T-helper 17 cell (primary cell): ENCODE results near the gene GGPS1. TPM values are rescaled to one million over a fixed set of nuclear protein-coding genes. Genes with fewer than 3 reads are reported as not detected.

Experiments
- ATAC-seq: fragments of 150-1000 bp; cut with Tn5 transposase; 2 replicates; pipeline ENCODE4 v1.10.0; 2021; ENCODE audit warnings: mild to moderate bottlenecking, moderate library complexity
- DNase-seq, 3 donors: peaks; one replicate each; pipeline versions ENCODE4 v3.0.0 to v3.0.0-alpha.2; 2020 to 2021
- H3K9me3 ChIP-seq: one replicate; pipeline ENCODE4 v1.7.0; 2013; ENCODE audit warnings: low read length, mild to moderate bottlenecking; ENCODE audit not compliant: control insufficient read depth, poor library complexity, severe bottlenecking
- H3K27ac Mint-ChIP-seq: one replicate; pipeline ENCODE4 v1.8.0; 2022; ENCODE audit warnings: mild to moderate bottlenecking, moderate library complexity, mixed read lengths
- H3K27me3 Mint-ChIP-seq: one replicate; pipeline ENCODE4 v1.8.0; 2022; ENCODE audit warnings: mixed read lengths
- H3K36me3 Mint-ChIP-seq: one replicate; pipeline ENCODE4 v1.8.0; 2022; ENCODE audit warnings: low read depth, mixed read lengths
- H3K4me1 Mint-ChIP-seq: one replicate; pipeline ENCODE4 v1.8.0; 2022; ENCODE audit warnings: mild to moderate bottlenecking, mixed read lengths
- H3K4me3 Mint-ChIP-seq: one replicate; pipeline ENCODE4 v1.8.0; 2022; ENCODE audit warnings: mild to moderate bottlenecking, moderate library complexity, mixed read lengths
- total RNA-seq, 4 donors: library from RNA in 2 of 4; stranded (reverse) in 2 of 4; gene quantifications; one replicate each; pipeline ENCODE4 v1.2.3 and lab custom pipeline; 2022 to 2026

GGPS1 gene
- total RNA-seq, 2 donors from 2014 or later = 28.0 to 28.2 TPM

DNA sequence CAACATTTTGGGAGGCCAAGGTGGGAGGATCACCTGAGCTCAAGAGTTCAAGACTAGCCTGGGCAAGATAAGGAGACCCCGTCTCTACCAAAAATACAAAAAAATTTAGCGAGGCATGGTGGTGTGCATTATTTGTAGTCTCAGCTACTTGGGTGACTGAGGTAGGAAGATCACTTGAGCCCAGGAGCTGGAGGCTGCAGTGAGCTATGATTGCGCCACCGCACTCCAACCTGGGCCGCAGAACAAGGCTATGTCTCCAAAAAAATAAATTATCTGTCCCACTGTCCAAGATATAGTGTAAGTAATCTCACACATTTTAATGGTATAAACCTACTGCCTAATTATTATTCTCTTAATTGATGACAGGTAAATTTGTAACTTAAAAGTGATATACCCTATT, 13.2 kb upstream of the GGPS1 start:
- ATAC-seq (no peak), DNase-seq (no peak)
- peaks cover 5% of the 10 kb centered on the region for H3K36me3 Mint-ChIP-seq
- H3K27ac Mint-ChIP-seq = peak overlapping the region; percentile 8
- no peaks in the 10 kb centered on the region for H3K27me3 Mint-ChIP-seq
- H3K9me3 ChIP-seq = no peaks in the 10 kb centered on the region
- peaks cover 57% of the 10 kb centered on the region for H3K4me1 Mint-ChIP-seq
- no peak overlapping the region for H3K4me3 Mint-ChIP-seq

- no peaks in the 10 kb centered on the region for H3K9me3 ChIP-seq
- H3K27ac Mint-ChIP-seq = no peak overlapping the region
- ATAC-seq (no peak), DNase-seq (no peak)
- peaks cover 10% of the 10 kb centered on the region for H3K36me3 Mint-ChIP-seq
- peaks cover 59% of the 10 kb centered on the region for H3K4me1 Mint-ChIP-seq
- H3K4me3 Mint-ChIP-seq = no peak overlapping the region
- no peaks in the 10 kb centered on the region for H3K27me3 Mint-ChIP-seq
These were observed 12.6 kb upstream of the GGPS1 start for GRCh38 chr1:235315735-235316134.

GRCh38 chr1:235317168-235317567, 11.2 kb upstream of the GGPS1 start:
- Mint-ChIP-seq H3K4me3 (peak overlapping the region; percentile 9), H3K27me3 (no peaks in the 10 kb centered on the region), H3K36me3 (peaks cover 13% of the 10 kb centered on the region), H3K27ac (no peak overlapping the region), H3K4me1 (peaks cover 63% of the 10 kb centered on the region)
- no peaks in the 10 kb centered on the region for H3K9me3 ChIP-seq
- no peak for DNase-seq
- ATAC-seq = no peak

DNA sequence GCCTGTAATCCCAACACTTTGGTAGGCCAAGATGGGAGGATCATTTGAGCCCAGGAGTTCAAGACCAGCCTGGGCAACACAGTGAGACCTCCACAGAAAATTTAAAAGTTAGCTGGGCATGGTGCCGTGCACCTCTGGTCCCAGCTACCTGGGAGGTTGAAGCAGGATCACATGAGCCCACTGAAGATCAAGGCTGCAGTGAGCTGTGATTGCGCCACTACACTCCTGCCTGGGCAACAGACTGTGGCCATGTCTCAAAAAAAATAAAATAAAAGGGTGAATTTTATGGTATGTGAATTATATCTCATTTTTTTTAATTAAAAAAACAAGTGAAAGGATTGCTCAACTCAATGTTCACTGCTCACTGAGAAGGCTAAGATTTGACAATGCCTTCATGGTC, 9.1 kb upstream of the GGPS1 start:
- Mint-ChIP-seq H3K4me1 (peaks cover 62% of the 10 kb centered on the region), H3K27ac (peak overlapping the region; percentile 74), H3K27me3 (no peaks in the 10 kb centered on the region), H3K4me3 (peak overlapping the region; percentile 15), H3K36me3 (peaks cover 19% of the 10 kb centered on the region)
- ATAC-seq (no peak), DNase-seq (no peak)
- H3K9me3 ChIP-seq = no peaks in the 10 kb centered on the region

DNA sequence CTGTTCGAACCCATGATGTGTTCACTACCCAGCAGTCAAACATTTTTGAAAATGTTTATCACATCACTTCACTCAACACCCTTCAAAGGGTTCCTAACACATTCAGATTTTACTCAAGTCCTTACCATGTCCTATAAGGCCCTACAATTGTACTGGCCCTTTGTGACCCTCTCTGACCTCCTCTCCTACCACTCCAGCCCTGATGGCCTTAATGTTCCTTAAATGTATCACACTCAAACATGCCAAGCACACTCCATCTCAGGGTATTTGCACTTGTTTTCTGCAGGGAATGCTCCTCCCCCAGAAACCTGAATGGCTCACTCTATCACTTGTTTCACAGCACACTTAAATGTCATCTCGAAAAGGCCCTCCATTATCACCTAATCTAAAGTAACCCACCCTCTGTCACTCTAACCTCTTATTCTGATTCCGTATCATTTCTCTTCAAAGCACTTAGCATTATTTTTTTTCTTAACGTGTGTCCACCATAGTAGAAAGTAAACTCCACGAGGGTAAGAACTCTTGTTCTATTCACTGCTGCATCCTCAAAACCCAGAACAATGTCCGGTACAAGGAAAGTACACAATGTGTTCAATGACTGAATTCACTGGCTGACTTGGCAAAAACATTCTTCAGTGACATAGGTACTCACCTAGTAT, 7.7 kb upstream of the GGPS1 start:
- Mint-ChIP-seq H3K4me3 (peak overlapping the region; percentile 71), H3K27ac (peak overlapping the region; percentile 90), H3K27me3 (no peaks in the 10 kb centered on the region), H3K4me1 (peaks cover 61% of the 10 kb centered on the region), H3K36me3 (peaks cover 19% of the 10 kb centered on the region)
- no peak for ATAC-seq
- no peaks in the 10 kb centered on the region for H3K9me3 ChIP-seq
- DNase-seq = no peak

DNA sequence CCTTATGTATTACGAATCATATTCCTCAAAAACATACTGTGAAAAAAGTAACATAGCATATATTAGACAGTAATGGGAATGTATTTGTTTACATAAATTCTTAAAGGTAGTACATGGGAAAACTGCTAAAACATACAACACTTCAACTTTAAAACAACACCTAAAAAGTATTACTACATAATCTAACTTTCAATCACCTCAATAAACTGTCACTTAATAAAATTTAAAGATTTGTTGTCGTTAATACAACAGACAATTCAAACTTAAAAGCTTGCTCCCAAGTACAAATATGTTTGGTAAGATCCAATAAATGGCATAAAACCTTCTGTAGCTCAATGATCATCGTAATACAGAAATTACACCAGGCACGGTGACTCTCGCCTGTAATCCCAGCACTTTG, 4.1 kb upstream of the GGPS1 start:
- Mint-ChIP-seq H3K27me3 (no peaks in the 10 kb centered on the region), H3K4me1 (peaks cover 47% of the 10 kb centered on the region), H3K4me3 (peak overlapping the region; percentile 87), H3K36me3 (peaks cover 21% of the 10 kb centered on the region), H3K27ac (no peak overlapping the region)
- H3K9me3 ChIP-seq = no peaks in the 10 kb centered on the region
- DNase-seq (no peak), ATAC-seq (no peak)

DNA sequence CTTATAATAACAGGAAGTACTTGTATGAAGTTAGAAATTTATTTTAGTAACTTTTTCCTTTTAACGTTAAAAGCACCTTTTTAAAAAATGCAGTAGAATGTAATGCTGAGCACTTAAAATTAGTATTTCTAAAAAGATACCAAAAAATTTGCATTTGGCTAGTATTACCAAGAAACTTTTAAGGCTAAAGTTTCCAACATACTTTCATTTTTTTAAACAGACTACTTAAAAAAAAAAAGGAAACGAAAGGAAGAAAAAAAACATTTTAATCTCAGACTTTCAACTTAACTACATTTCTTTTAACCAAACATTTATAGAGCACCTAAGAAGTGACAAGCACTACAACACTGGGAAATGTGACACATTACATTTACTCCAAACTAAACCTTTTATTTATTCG, 3.2 kb upstream of the GGPS1 start:
- peaks cover 21% of the 10 kb centered on the region for H3K36me3 Mint-ChIP-seq
- DNase-seq = no peak
- peaks cover 42% of the 10 kb centered on the region for H3K4me1 Mint-ChIP-seq
- H3K9me3 ChIP-seq = no peaks in the 10 kb centered on the region
- peak overlapping the region; percentile 99 for H3K4me3 Mint-ChIP-seq
- H3K27ac Mint-ChIP-seq = no peak overlapping the region
- H3K27me3 Mint-ChIP-seq = no peaks in the 10 kb centered on the region
- ATAC-seq = no peak

GRCh38 chr1:235325854-235326253, 2.5 kb upstream of the GGPS1 start:
- Mint-ChIP-seq H3K4me3 (peak overlapping the region; percentile 99), H3K27ac (no peak overlapping the region), H3K36me3 (peaks cover 14% of the 10 kb centered on the region), H3K4me1 (peaks cover 35% of the 10 kb centered on the region), H3K27me3 (no peaks in the 10 kb centered on the region)
- no peak for DNase-seq
- no peaks in the 10 kb centered on the region for H3K9me3 ChIP-seq
- no peak for ATAC-seq

DNA sequence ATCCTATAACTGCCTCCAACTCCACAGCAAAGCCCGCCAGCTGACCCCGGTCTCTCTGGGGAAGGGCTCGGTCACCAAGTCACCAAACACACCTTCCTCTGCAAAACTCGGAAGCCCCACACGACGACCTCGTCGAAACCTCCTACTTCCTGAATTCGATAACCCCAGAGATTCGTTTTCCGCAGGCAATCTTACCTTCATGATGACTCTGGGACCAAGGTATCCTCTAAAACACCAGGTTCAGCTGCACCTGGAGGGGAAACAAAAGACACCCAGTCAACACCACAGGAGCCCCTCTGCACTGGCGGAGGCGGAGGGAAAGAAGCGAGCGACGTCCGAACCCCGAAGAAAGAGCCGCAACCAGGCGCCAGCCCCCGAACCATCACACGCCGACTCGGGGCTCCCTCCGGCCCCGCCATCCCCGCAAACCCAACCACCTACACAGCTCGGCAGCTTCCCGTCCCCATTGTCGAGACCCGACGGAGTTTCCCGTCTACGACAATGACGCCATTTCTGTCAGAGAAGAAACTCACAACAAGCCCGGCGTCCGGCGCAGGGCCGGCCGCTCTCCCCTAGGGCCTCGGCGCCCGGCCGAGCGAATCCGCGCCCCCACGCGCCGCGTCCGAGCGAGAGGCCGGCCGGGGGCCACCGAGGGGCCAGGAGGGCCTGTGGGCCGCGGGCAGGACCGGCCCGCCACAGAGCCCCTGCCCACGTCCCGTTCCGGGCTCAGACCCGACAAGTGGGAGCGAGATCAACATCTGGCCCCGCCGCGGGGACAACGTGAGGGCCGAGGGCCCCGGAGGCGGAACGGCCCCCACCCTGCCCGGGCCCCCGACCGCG, 1.4 kb upstream of the GGPS1 start:
- Mint-ChIP-seq H3K4me3 (peak overlapping the region; percentile 99), H3K4me1 (peaks cover 35% of the 10 kb centered on the region), H3K27me3 (no peaks in the 10 kb centered on the region), H3K36me3 (peaks cover 14% of the 10 kb centered on the region), H3K27ac (no peak overlapping the region)
- DNase-seq = peak; percentile 54 to 62 (median 60)
- peak; percentile 24 for ATAC-seq
- H3K9me3 ChIP-seq = no peaks in the 10 kb centered on the region

GRCh38 chr1:235327559-235328270, 655 bp upstream of the GGPS1 start, which contains the start of gene ARID4B:
Gene ARID4B, minus strand, starts transcription at chr1:235328179. Its CDS starts 1,260 bp downstream, at chr1:235326919.
- DNase-seq = peak in 2 of 3 donors; percentile 50 to 54
- Mint-ChIP-seq H3K27me3 (no peaks in the 10 kb centered on the region), H3K36me3 (peaks cover 7% of the 10 kb centered on the region), H3K4me1 (peaks cover 31% of the 10 kb centered on the region), H3K27ac (no peak within 1 kb of the TSS), H3K4me3 (peak within 1 kb of the TSS; percentile 99)
- no peaks in the 10 kb centered on the region for H3K9me3 ChIP-seq
- ATAC-seq = no peak

GRCh38 chr1:235329139-235329902, 951 bp downstream of the GGPS1 start:
- peak; percentile 17 to 43 (median 32) for DNase-seq
- Mint-ChIP-seq H3K27ac (no peak overlapping the region), H3K4me3 (no peak overlapping the region), H3K36me3 (peaks cover 7% of the 10 kb centered on the region), H3K4me1 (peaks cover 29% of the 10 kb centered on the region), H3K27me3 (no peaks in the 10 kb centered on the region)
- ATAC-seq = peak; percentile 17
- no peaks in the 10 kb centered on the region for H3K9me3 ChIP-seq

DNA sequence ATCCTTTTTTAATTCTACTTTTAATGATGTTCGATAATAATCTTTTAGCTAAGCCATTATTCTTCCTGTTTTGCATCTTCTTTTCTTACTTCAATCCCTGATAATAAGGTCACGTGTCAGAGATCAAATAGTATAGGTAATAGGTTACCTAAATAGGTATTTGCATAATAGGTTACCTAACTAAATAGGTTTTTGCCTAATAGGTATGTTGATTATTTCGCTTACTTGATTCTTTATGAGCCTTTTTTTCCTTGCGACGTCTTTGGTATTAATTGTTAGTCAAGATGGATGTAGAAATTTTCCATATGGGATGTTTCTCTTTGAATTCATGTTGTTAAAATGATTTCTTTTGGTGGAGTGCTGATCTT, 2.5 kb downstream of the GGPS1 start:
- no peak overlapping the region for H3K27ac Mint-ChIP-seq
- H3K27me3 Mint-ChIP-seq = no peaks in the 10 kb centered on the region
- peaks cover 7% of the 10 kb centered on the region for H3K36me3 Mint-ChIP-seq
- ATAC-seq = no peak
- H3K9me3 ChIP-seq = no peaks in the 10 kb centered on the region
- no peak overlapping the region for H3K4me3 Mint-ChIP-seq
- H3K4me1 Mint-ChIP-seq = peaks cover 30% of the 10 kb centered on the region
- DNase-seq = no peak

DNA sequence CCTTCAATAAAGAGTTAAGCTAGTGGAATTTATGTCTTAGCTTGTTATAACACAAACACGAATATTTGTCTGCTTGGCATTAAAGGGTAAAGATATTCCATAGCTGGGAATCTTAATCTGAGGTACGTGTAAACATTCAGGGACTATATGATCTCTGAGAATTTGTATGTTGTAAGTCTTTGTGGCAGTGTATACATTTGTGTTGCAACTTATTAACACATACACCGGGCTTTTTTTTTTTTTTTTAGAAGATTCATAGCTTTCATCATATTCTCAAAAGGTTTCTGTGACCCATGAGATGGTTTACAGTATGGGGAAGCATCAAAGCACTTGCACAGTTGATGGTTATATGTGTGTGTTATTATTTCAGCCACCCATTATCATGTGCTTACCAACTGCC, 3.0 kb downstream of the GGPS1 start:
- Mint-ChIP-seq H3K36me3 (peaks cover 5% of the 10 kb centered on the region), H3K27me3 (no peaks in the 10 kb centered on the region), H3K4me3 (no peak overlapping the region), H3K4me1 (peaks cover 29% of the 10 kb centered on the region), H3K27ac (no peak overlapping the region)
- ATAC-seq = no peak
- no peak for DNase-seq
- H3K9me3 ChIP-seq = no peaks in the 10 kb centered on the region
